ENCODE measurements around the gene PSAP. TPM values are rescaled to one million over a fixed set of nuclear protein-coding genes. Genes with fewer than 3 reads are reported as not detected.

PSAP gene
- total RNA-seq, 4 donors from 2014 or later, result 280 to 623 (median 490) TPM

GRCh38 chr10:71769279-71769823 lies 81.7 kb downstream of the PSAP start:
- intact Hi-C loops (cut with DNase I), result no loop called here
- WGBS, 2 donors, result 22 to 26% methylated on average over 5 of the region's 5 CpGs
- peak in 1 of 4 donors; percentile 15 for TF ChIP-seq POLR2A (IDR thresholded peaks at IDR 0.05)
- TF ChIP-seq CTCF (IDR thresholded peaks at IDR 0.05), result no peak
- no peak for DNase-seq
- no peaks in the 10 kb centered on the region for H3K27me3 ChIP-seq
- H3K4me3 ChIP-seq, result peak overlapping the region in 3 of 4 donors; percentile 27 to 75 (median 68)
- H3K4me1 ChIP-seq, result peaks cover 79 to 99% (median 83%) of the 10 kb centered on the region in 3 donors
- H3K36me3 ChIP-seq, result peaks cover 0 to 14% (median 0%) of the 10 kb centered on the region in 3 donors
- no peaks in the 10 kb centered on the region for H3K9me3 ChIP-seq
- peak overlapping the region; percentile 91 to 99 (median 95) for H3K27ac ChIP-seq

- Histone ChIP-seq H3K27me3 (no peaks in the 10 kb centered on the region), H3K9me3 (no peaks in the 10 kb centered on the region), H3K36me3 (peaks cover 0 to 28% (median 0%) of the 10 kb centered on the region in 3 donors), H3K4me3 (peak overlapping the region in 2 of 4 donors; percentile 13 to 24), H3K27ac (peak overlapping the region; percentile 91 to 99 (median 95)), H3K4me1 (peaks cover 71 to 100% (median 92%) of the 10 kb centered on the region in 3 donors)
- intact Hi-C loops (cut with DNase I), result no loop called here
- TF ChIP-seq CTCF (IDR thresholded peaks at IDR 0.05) (no peak), POLR2A (IDR thresholded peaks at IDR 0.05) (no peak)
- 49 to 55% methylated on average over 3 to 8 of the region's 10 CpGs for WGBS, 2 donors
- DNase-seq, result no peak
These were observed 83.5 kb downstream of the PSAP start for GRCh38 chr10:71767420-71768035.

- Histone ChIP-seq H3K27ac (peak overlapping the region; percentile 91 to 99 (median 95)), H3K4me3 (peak overlapping the region in 1 of 4 donors; percentile 24), H3K36me3 (peaks cover 0 to 34% (median 0%) of the 10 kb centered on the region in 3 donors), H3K9me3 (no peaks in the 10 kb centered on the region), H3K27me3 (no peaks in the 10 kb centered on the region), H3K4me1 (peaks cover 70 to 100% (median 93%) of the 10 kb centered on the region in 3 donors)
- whole genome bisulfite sequencing, 2 donors, result 5 to 9% methylated on average over 4 to 7 of the region's 10 CpGs
- TF ChIP-seq CTCF (IDR thresholded peaks at IDR 0.05) (no peak), POLR2A (IDR thresholded peaks at IDR 0.05) (no peak)
- DNase-seq, result no peak
- intact Hi-C loops (cut with DNase I), result no loop called here
These were observed 84.2 kb downstream of the PSAP start for GRCh38 chr10:71766717-71767419.

Small RNA genes lying within 50 kb of the gene (small RNA-seq; reads per million reads assigned to genes)
- gene MIR7152, result 0 reads per million in 4 donors
- gene RNU7-38P, result 0 reads per million in 4 donors

Other genes with a start within 250 kb of the PSAP start
- under 1 TPM in 2 of 4 donors, not detected in 2; under 0.01 to 0.15 TPM for gene C10orf105, start 131.5 kb downstream of the PSAP start, total RNA-seq
- gene VSIR, start 77.7 kb downstream of the PSAP start, total RNA-seq, result 10 to 100 TPM; 34.1 to 51.7 (median 44.8) TPM
- gene CHST3, start 113.1 kb upstream of the PSAP start, total RNA-seq, result 10 to 100 TPM in 1 of 4 donors, 1 to 10 TPM in 3; 5.3 to 15.4 (median 9.6) TPM
- 1 to 10 TPM; 2.6 to 8.1 (median 5.0) TPM for gene SPOCK2, start 237.3 kb upstream of the PSAP start, total RNA-seq

Data from esophagus squamous epithelium (tissue), 5 donors.